Activated CD8-positive, alpha-beta memory T cell treated with anti-CD3 and anti-CD28 coated beads, Interleukin-2, amount 50 U/mL, for 24 hours (primary cell): ENCODE measurements around the gene KAZN.
"Not testable (repeated sequence)": the region's sequence is repeated elsewhere in the genome, so short reads cannot be mapped to it uniquely, and the experiment has no call there.

Source experiments
- DNase-seq: peaks from one replicate; pipeline ENCODE4 v3.0.0-alpha.2; 2020; ENCODE audit errors: extremely low read depth

KAZN gene

GRCh38 chr1:15135604-15136003 lies 537.1 kb downstream of the KAZN start:
- DNase-seq, result not testable (repeated sequence)

GRCh38 chr1:15137809-15138208 lies 539.3 kb downstream of the KAZN start:
- no peak for DNase-seq

GRCh38 chr1:15139654-15140350 lies 541.3 kb downstream of the KAZN start:
- no peak for DNase-seq

GRCh38 chr1:15141935-15142539 lies 543.6 kb downstream of the KAZN start:
- DNase-seq, result no peak

- no peak for DNase-seq
Measured at GRCh38 chr1:15145327-15145726, 546.8 kb downstream of the KAZN start.

GRCh38 chr1:15146142-15146680 lies 547.7 kb downstream of the KAZN start:
- no peak for DNase-seq

GRCh38 chr1:15146971-15147376 lies 548.5 kb downstream of the KAZN start:
- no peak for DNase-seq

GRCh38 chr1:15148004-15148403 lies 549.5 kb downstream of the KAZN start:
- DNase-seq, result no peak

- no peak for DNase-seq
Measured at GRCh38 chr1:15148475-15148874, 550.0 kb downstream of the KAZN start.

GRCh38 chr1:15148941-15149340 lies 550.5 kb downstream of the KAZN start:
- DNase-seq, result no peak

- DNase-seq, result no peak
Measured at GRCh38 chr1:15150376-15150775, 551.9 kb downstream of the KAZN start.

GRCh38 chr1:15151377-15151806 lies 552.9 kb downstream of the KAZN start:
- DNase-seq, result no peak

GRCh38 chr1:15151871-15152270 lies 553.4 kb downstream of the KAZN start:
- DNase-seq, result no peak

- DNase-seq, result no peak
Measured at GRCh38 chr1:15152318-15153183, 554.1 kb downstream of the KAZN start.

GRCh38 chr1:15153184-15153841 lies 554.8 kb downstream of the KAZN start, which contains the start of gene TMEM51:
TMEM51 (plus strand) TSS chr1:15153747; CDS start chr1:15215088, 61,341 bp downstream.
- no peak for DNase-seq

- no peak for DNase-seq
Measured at GRCh38 chr1:15153842-15154479, 555.5 kb downstream of the KAZN start.

- DNase-seq, result no peak
Measured at GRCh38 chr1:15154480-15155036, 556.1 kb downstream of the KAZN start.

- DNase-seq, result no peak
Measured at GRCh38 chr1:15155191-15155590, 556.7 kb downstream of the KAZN start.

GRCh38 chr1:15155888-15156741 lies 557.6 kb downstream of the KAZN start:
- DNase-seq, result no peak

GRCh38 chr1:15156807-15157380 lies 558.4 kb downstream of the KAZN start:
- DNase-seq, result no peak
